Suprapubic skin (tissue), 4 donors: ENCODE measurements around the gene MAP6. TPM values are rescaled to one million over a fixed set of nuclear protein-coding genes. Genes with fewer than 3 reads are reported as not detected.

ENCODE experiments used
- DNase-seq, 2 donors: peaks; one replicate each; pipeline ENCODE4 v3.0.0-alpha.2; 2019; ENCODE audit warnings: low spot score in 2 of 2
- H3K27ac ChIP-seq: fragments of 200-600 bp; sonication (generic); one replicate; pipeline ENCODE4 v1.5.1; 2019
- H3K27me3 ChIP-seq: fragments of 200-600 bp; sonication (generic); one replicate; pipeline ENCODE4 v1.5.1; 2019
- H3K36me3 ChIP-seq: fragments of 200-600 bp; sonication (generic); one replicate; pipeline ENCODE4 v1.5.1; 2019
- H3K4me1 ChIP-seq: fragments of 200-600 bp; sonication (generic); one replicate; pipeline ENCODE4 v1.5.1; 2019
- H3K4me3 ChIP-seq: fragments of 200-600 bp; sonication (generic); one replicate; pipeline ENCODE4 v1.5.1; 2019; ENCODE audit warnings: mild to moderate bottlenecking
- H3K9me3 ChIP-seq: fragments of 200-600 bp; sonication (generic); one replicate; pipeline ENCODE4 v1.5.1; 2019
- CTCF ChIP-seq, 2 donors: fragments of 200-600 bp in 1 of 2; fragments of 450-650 bp in 1 of 2; sonication (generic) in 1 of 2; IDR thresholded peaks; one replicate each; pipeline ENCODE4 v1.5.1; 2016 to 2019; ENCODE audit warnings: antibody characterized with exemption in 2 of 2, mild to moderate bottlenecking in 1 of 2, moderate library complexity in 1 of 2
- EP300 ChIP-seq: sonication (generic); formaldehyde crosslinking; IDR thresholded peaks from one replicate; pipeline ENCODE4 v1.6.1; 2017; ENCODE audit warnings: antibody characterized with exemption
- POLR2A ChIP-seq, 2 donors: fragments of 450-650 bp; IDR thresholded peaks; one replicate each; pipeline ENCODE4 v1.6.1; 2017; ENCODE audit warnings: antibody characterized with exemption in 2 of 2, mild to moderate bottlenecking in 2 of 2, moderate library complexity in 2 of 2
- POLR2AphosphoS5 ChIP-seq, 3 donors: sonication (generic); formaldehyde crosslinking; IDR thresholded peaks; one replicate each; pipeline ENCODE4 v1.6.1; 2017; ENCODE audit warnings: antibody characterized with exemption in 3 of 3
- WGBS: methylation state at CpG from one replicate; pipeline ENCODE4 v1.1.5; 2018; 5-methylcytosine and 5-hydroxymethylcytosine counted together
- total RNA-seq, 4 donors: library from RNA; depleted of rRNA; stranded (reverse); fragments of >200 nt; gene quantifications; one replicate each; pipeline ENCODE4 v1.1.0, GENCODE V29; 2016

The MAP6 gene
- total RNA-seq, 4 donors from 2014 or later = 2.7 to 11.0 (median 4.6) TPM

GRCh38 chr11:75583718-75584658 is 84.8 kb downstream of the MAP6 start:
- peak in 1 of 2 donors; percentile 24 for TF ChIP-seq POLR2A (IDR thresholded peaks at IDR 0.05)
- TF ChIP-seq EP300 = no peak
- Histone ChIP-seq H3K9me3 (no peaks in the 10 kb centered on the region), H3K36me3 (no peaks in the 10 kb centered on the region), H3K27me3 (no peaks in the 10 kb centered on the region), H3K27ac (peak overlapping the region; percentile 96), H3K4me1 (peaks cover 24% of the 10 kb centered on the region), H3K4me3 (peak overlapping the region; percentile 72)
- peak in 1 of 2 donors; percentile 80 for DNase-seq
- WGBS = 25% methylated on average over 37 of the region's 42 CpGs

- WGBS = 3% methylated on average over 32 of the region's 68 CpGs
- Histone ChIP-seq H3K27me3 (no peaks in the 10 kb centered on the region), H3K4me1 (peaks cover 24% of the 10 kb centered on the region), H3K9me3 (no peaks in the 10 kb centered on the region), H3K36me3 (no peaks in the 10 kb centered on the region), H3K27ac (peak overlapping the region; percentile 96), H3K4me3 (peak overlapping the region; percentile 72)
- TF ChIP-seq POLR2A (IDR thresholded peaks at IDR 0.05) (peak in 1 of 2 donors; percentile 12), EP300 (no peak), POLR2AphosphoS5 (IDR thresholded peaks at IDR 0.05) (peak in 1 of 3 donors; percentile 22), CTCF (IDR thresholded peaks at IDR 0.05) (peak; percentile 36)
- peak; percentile 85 to 87 for DNase-seq
Measured at GRCh38 chr11:75582895-75583717, 85.7 kb downstream of the MAP6 start.

GRCh38 chr11:75582506-75582894 is 86.3 kb downstream of the MAP6 start:
- H3K9me3 ChIP-seq = no peaks in the 10 kb centered on the region
- no peaks in the 10 kb centered on the region for H3K36me3 ChIP-seq
- no peak for DNase-seq
- no peaks in the 10 kb centered on the region for H3K27me3 ChIP-seq
- H3K27ac ChIP-seq = peak overlapping the region; percentile 96
- 51% methylated on average over 4 of the region's 4 CpGs for WGBS
- peak overlapping the region; percentile 72 for H3K4me3 ChIP-seq
- peaks cover 24% of the 10 kb centered on the region for H3K4me1 ChIP-seq
- no peak for TF ChIP-seq CTCF (IDR thresholded peaks at IDR 0.05)
- TF ChIP-seq POLR2A (IDR thresholded peaks at IDR 0.05) = no peak
- no peak for TF ChIP-seq POLR2AphosphoS5 (IDR thresholded peaks at IDR 0.05)
- no peak for TF ChIP-seq EP300

GRCh38 chr11:75579841-75580240 is 89.0 kb downstream of the MAP6 start:
- H3K27ac ChIP-seq = no peak overlapping the region
- no peaks in the 10 kb centered on the region for H3K9me3 ChIP-seq
- H3K36me3 ChIP-seq = no peaks in the 10 kb centered on the region
- 100% methylated on average over 1 of the region's 1 CpG for WGBS
- H3K4me1 ChIP-seq = peaks cover 39% of the 10 kb centered on the region
- H3K27me3 ChIP-seq = no peaks in the 10 kb centered on the region
- TF ChIP-seq POLR2A (IDR thresholded peaks at IDR 0.05) = no peak
- no peak overlapping the region for H3K4me3 ChIP-seq
- no peak for DNase-seq

- Histone ChIP-seq H3K27ac (no peak overlapping the region), H3K4me3 (no peak overlapping the region), H3K27me3 (no peaks in the 10 kb centered on the region), H3K4me1 (peaks cover 33% of the 10 kb centered on the region), H3K9me3 (no peaks in the 10 kb centered on the region), H3K36me3 (peaks cover 2% of the 10 kb centered on the region)
- 11% methylated on average over 1 of the region's 1 CpG for WGBS
- no peak for DNase-seq
- no peak for TF ChIP-seq CTCF (IDR thresholded peaks at IDR 0.05)
Measured at GRCh38 chr11:75578977-75579376, 89.9 kb downstream of the MAP6 start.

- Histone ChIP-seq H3K4me3 (no peak overlapping the region), H3K9me3 (no peaks in the 10 kb centered on the region), H3K4me1 (peaks cover 16% of the 10 kb centered on the region), H3K27me3 (no peaks in the 10 kb centered on the region), H3K27ac (no peak overlapping the region), H3K36me3 (peaks cover 20% of the 10 kb centered on the region)
- 25% methylated on average over 2 of the region's 10 CpGs for WGBS
- no peak for DNase-seq
- TF ChIP-seq POLR2AphosphoS5 (IDR thresholded peaks at IDR 0.05) (no peak), CTCF (IDR thresholded peaks at IDR 0.05) (peak in 1 of 2 donors; percentile 58)
Measured at GRCh38 chr11:75577207-75577606, 91.6 kb downstream of the MAP6 start.
